IMR-90 (cell line): Measurements from ENCODE around the gene PCBD1.

Experiments
- CEBPB ChIP-seq: IDR thresholded peaks from 2 replicates; pipeline ENCODE4 v1.6.1; 2012; ENCODE audit warnings: low read depth, low read length, improper control_type of control experiment
- CTCF ChIP-seq: conservative IDR thresholded peaks from 2 replicates; pipeline ENCODE4 v1.5.1; 2012; ENCODE audit warnings: mild to moderate bottlenecking, low read depth, low read length, improper control_type of control experiment
- FOS ChIP-seq: fragments of 150-350 bp; IDR thresholded peaks from 2 replicates; pipeline ENCODE4 v1.6.1; 2016; ENCODE audit warnings: low read depth, low read length
- MAFK ChIP-seq: IDR thresholded peaks from 2 replicates; pipeline ENCODE4 v1.6.1; 2012; ENCODE audit warnings: low read depth, low read length, improper control_type of control experiment
- MAZ ChIP-seq: IDR thresholded peaks from 2 replicates; pipeline ENCODE4 v1.6.1; 2012; ENCODE audit warnings: low read depth, mild to moderate bottlenecking, low read length, improper control_type of control experiment, moderate library complexity, borderline replicate concordance
- MXI1 ChIP-seq: IDR thresholded peaks from 2 replicates; pipeline ENCODE4 v1.6.1; 2012; ENCODE audit warnings: low read depth, mild to moderate bottlenecking, low read length, moderate library complexity, borderline replicate concordance
- POLR2A ChIP-seq: IDR thresholded peaks from 2 replicates; pipeline ENCODE4 v1.6.1; 2012; ENCODE audit warnings: mild to moderate bottlenecking, low read depth, low read length
- RAD21 ChIP-seq: IDR thresholded peaks from 2 replicates; pipeline ENCODE4 v1.6.1; 2012; ENCODE audit warnings: low read length, improper control_type of control experiment
- RCOR1 ChIP-seq: IDR thresholded peaks from 2 replicates; pipeline ENCODE4 v1.6.1; 2012; ENCODE audit warnings: mild to moderate bottlenecking, low read length, improper control_type of control experiment; ENCODE audit not compliant: insufficient replicate concordance
- USF2 ChIP-seq: fragments of 150-350 bp; IDR thresholded peaks from 2 replicates; pipeline ENCODE4 v1.6.1; 2017; ENCODE audit warnings: mild to moderate bottlenecking, antibody characterized with exemption, low read length, low read depth

GRCh38 chr10:70889291-70889690 lies 926 bp upstream of the PCBD1 start:
- no peak for TF ChIP-seq CTCF
- TF ChIP-seq USF2, result no peak; the same call in 1 of the 2 replicates
- no peak for TF ChIP-seq POLR2A
- no peak for TF ChIP-seq MXI1
- no peak for TF ChIP-seq FOS
- no peak for TF ChIP-seq MAZ
- TF ChIP-seq RAD21, result no peak
- TF ChIP-seq MAFK, result no peak
- TF ChIP-seq RCOR1, result no peak
- no peak for TF ChIP-seq CEBPB
